Stimulated activated effector memory CD8-positive, alpha-beta T cell treated with anti-CD3 and anti-CD28 coated beads, Interleukin-12 subunit alpha, Interleukin-12 subunit beta, amount 100 ng/mL, for 72 hours (primary cell): ENCODE data around the gene LSMEM2.
"Not testable (repeated sequence)": the region's sequence is repeated elsewhere in the genome, so short reads cannot be mapped to it uniquely, and the experiment has no call there.

Experiments
- ATAC-seq: fragments of 150-1000 bp; cut with Tn5 transposase; 2 replicates; pipeline ENCODE4 v1.10.0; 2021
- DNase-seq, 2 donors: peaks; one replicate each; pipeline ENCODE4 v3.0.0; 2021 to 2022; ENCODE audit warnings: low spot score in 2 of 2
- H3K27ac Mint-ChIP-seq: one replicate; pipeline ENCODE4 v1.8.0; 2022; ENCODE audit warnings: mild to moderate bottlenecking, mixed read lengths
- H3K36me3 Mint-ChIP-seq: one replicate; pipeline ENCODE4 v1.8.0; 2022; ENCODE audit warnings: mild to moderate bottlenecking, mixed read lengths
- H3K4me1 Mint-ChIP-seq: one replicate; pipeline ENCODE4 v1.8.0; 2022; ENCODE audit warnings: mixed read lengths
- H3K4me3 Mint-ChIP-seq: one replicate; pipeline ENCODE4 v1.8.0; 2022; ENCODE audit warnings: mild to moderate bottlenecking, mixed read lengths
- H3K9me3 Mint-ChIP-seq: one replicate; pipeline ENCODE4 v1.8.0; 2022; ENCODE audit warnings: mixed read lengths

LSMEM2 gene

GRCh38 chr3:50241713-50242380, 37.0 kb upstream of the LSMEM2 start:
- Mint-ChIP-seq H3K4me1 (peaks cover 91% of the 10 kb centered on the region), H3K27ac (peak overlapping the region; percentile 94), H3K4me3 (peak overlapping the region; percentile 76), H3K9me3 (no peaks in the 10 kb centered on the region), H3K36me3 (peaks cover 96% of the 10 kb centered on the region)
- no peak for DNase-seq
- ATAC-seq: no peak

DNA sequence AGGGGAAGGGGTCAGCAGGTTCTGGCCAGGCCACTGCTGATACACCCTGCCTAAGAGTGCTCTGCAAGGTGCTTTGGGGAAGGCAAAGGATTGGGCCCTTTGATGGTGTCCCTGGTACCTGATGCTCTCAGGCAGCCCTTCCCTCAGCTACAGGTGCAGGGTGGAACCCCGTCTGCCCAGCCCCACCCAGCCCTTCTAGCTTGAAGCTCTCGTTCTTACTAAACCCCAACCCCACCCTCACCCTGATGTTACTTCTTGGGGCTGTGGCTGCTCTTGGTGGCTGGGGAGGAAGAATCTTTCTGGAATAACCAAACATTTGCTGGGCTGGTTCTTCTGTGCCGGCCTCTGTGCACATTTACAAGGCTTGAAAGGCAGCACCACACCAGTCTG, 36.5 kb upstream of the LSMEM2 start:
- DNase-seq: no peak
- Mint-ChIP-seq H3K36me3 (peaks cover 96% of the 10 kb centered on the region), H3K27ac (peak overlapping the region; percentile 94), H3K4me1 (peaks cover 91% of the 10 kb centered on the region), H3K4me3 (peak overlapping the region; percentile 76), H3K9me3 (no peaks in the 10 kb centered on the region)
- no peak for ATAC-seq

GRCh38 chr3:50242851-50243542, 35.9 kb upstream of the LSMEM2 start:
- H3K9me3 Mint-ChIP-seq: no peaks in the 10 kb centered on the region
- H3K4me1 Mint-ChIP-seq: peaks cover 91% of the 10 kb centered on the region
- DNase-seq (peak in 1 of 2 donors; percentile 32), ATAC-seq (peak; percentile 2)
- peak overlapping the region; percentile 76 for H3K4me3 Mint-ChIP-seq
- H3K36me3 Mint-ChIP-seq: peaks cover 96% of the 10 kb centered on the region
- H3K27ac Mint-ChIP-seq: peak overlapping the region; percentile 94

DNA sequence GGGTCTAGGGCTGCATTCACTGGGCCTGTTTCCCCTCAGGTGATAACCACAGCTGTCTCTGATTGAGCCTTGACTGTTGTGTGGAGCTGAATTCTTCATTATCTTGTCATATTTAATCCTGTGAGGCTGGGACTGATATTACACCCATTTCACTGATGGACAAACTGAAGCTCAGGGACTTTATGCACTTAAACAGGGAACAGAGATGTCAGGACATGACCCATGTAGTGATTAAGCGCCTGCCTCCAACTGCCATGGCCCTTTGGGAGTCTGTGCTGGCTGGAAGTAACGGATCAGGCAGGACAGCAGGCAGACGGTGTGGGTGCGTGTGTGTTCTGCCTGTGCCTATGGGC, 35.4 kb upstream of the LSMEM2 start:
- no peak for ATAC-seq
- peak overlapping the region; percentile 76 for H3K4me3 Mint-ChIP-seq

GRCh38 chr3:50244813-50245212, 34.1 kb upstream of the LSMEM2 start:
- H3K9me3 Mint-ChIP-seq, ATAC-seq, DNase-seq: not testable (repeated sequence)
- Mint-ChIP-seq H3K27ac (peak overlapping the region; percentile 94), H3K4me1 (peaks cover 87% of the 10 kb centered on the region), H3K4me3 (peak overlapping the region; percentile 76), H3K36me3 (peaks cover 86% of the 10 kb centered on the region)

More for the DNA sequence above, 35.4 kb upstream of the LSMEM2 start:
- Mint-ChIP-seq H3K9me3 (no peaks in the 10 kb centered on the region), H3K4me1 (peaks cover 90% of the 10 kb centered on the region), H3K27ac (peak overlapping the region; percentile 94), H3K36me3 (peaks cover 95% of the 10 kb centered on the region)
- DNase-seq: no peak

- peak overlapping the region; percentile 76 for H3K4me3 Mint-ChIP-seq
- H3K36me3 Mint-ChIP-seq: peaks cover 86% of the 10 kb centered on the region
- DNase-seq (no peak), ATAC-seq (no peak)
- H3K9me3 Mint-ChIP-seq: no peaks in the 10 kb centered on the region
- peak overlapping the region; percentile 94 for H3K27ac Mint-ChIP-seq
- H3K4me1 Mint-ChIP-seq: peaks cover 87% of the 10 kb centered on the region
Observed at GRCh38 chr3:50245251-50245745, 33.6 kb upstream of the LSMEM2 start.

- ATAC-seq: peak; percentile 82
- peaks cover 86% of the 10 kb centered on the region for H3K36me3 Mint-ChIP-seq
- peak overlapping the region; percentile 94 for H3K27ac Mint-ChIP-seq
- peaks cover 91% of the 10 kb centered on the region for H3K4me1 Mint-ChIP-seq
- no peaks in the 10 kb centered on the region for H3K9me3 Mint-ChIP-seq
- peak; percentile 99 for DNase-seq
- peak overlapping the region; percentile 76 for H3K4me3 Mint-ChIP-seq
Observed at GRCh38 chr3:50245831-50246516, 32.9 kb upstream of the LSMEM2 start.

DNA sequence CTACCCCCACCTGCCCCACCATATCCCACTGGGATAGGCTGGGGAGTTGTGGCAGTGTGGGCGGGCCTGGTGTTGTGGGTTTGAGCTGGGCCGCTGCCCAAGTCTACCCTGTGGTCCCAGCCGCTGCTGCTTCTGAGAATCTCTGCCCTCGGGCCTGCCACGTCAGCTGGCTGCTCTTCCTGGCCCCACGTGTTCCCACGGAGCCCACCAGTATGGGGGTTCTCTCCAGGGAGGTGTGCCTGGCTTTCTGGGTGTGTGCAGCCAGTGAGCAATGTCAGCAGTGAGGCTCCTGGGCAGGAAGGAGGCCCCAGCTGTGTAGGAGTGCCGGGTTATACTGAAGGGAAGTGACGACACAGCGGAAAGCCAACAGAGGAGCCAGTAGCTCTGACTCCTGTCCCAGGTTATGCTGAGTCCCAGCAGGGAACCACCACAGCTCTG, 32.4 kb upstream of the LSMEM2 start:
- H3K9me3 Mint-ChIP-seq: no peaks in the 10 kb centered on the region
- H3K27ac Mint-ChIP-seq: peak overlapping the region; percentile 94
- peaks cover 91% of the 10 kb centered on the region for H3K4me1 Mint-ChIP-seq
- peaks cover 86% of the 10 kb centered on the region for H3K36me3 Mint-ChIP-seq
- ATAC-seq: peak; percentile 90
- H3K4me3 Mint-ChIP-seq: peak overlapping the region; percentile 76
- DNase-seq: peak in 1 of 2 donors; percentile 71

DNA sequence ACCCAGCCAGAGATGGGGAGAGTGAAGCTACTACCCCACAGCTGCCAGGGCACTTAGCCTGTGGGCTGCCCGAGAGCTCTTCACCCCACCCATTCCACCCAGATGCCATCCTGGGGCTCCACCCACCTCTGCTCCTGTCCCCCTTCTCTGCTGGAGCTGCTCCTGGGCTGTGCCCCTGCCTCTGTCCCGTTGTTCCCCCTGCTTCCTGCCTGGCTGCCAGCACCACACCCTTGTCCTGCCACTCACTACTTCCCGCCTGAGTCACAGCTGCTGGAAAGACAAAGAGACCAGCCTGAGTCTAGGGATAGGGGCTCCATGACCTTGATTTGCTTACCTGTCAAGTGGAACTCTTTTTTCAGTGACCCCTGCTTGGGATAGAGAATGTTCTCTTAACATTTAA, 30.5 kb upstream of the LSMEM2 start:
- ATAC-seq (no peak), DNase-seq (no peak)
- H3K9me3 Mint-ChIP-seq: no peaks in the 10 kb centered on the region
- peaks cover 89% of the 10 kb centered on the region for H3K36me3 Mint-ChIP-seq
- peaks cover 77% of the 10 kb centered on the region for H3K4me1 Mint-ChIP-seq
- peak overlapping the region; percentile 93 for H3K27ac Mint-ChIP-seq
- H3K4me3 Mint-ChIP-seq: peak overlapping the region; percentile 51

DNA sequence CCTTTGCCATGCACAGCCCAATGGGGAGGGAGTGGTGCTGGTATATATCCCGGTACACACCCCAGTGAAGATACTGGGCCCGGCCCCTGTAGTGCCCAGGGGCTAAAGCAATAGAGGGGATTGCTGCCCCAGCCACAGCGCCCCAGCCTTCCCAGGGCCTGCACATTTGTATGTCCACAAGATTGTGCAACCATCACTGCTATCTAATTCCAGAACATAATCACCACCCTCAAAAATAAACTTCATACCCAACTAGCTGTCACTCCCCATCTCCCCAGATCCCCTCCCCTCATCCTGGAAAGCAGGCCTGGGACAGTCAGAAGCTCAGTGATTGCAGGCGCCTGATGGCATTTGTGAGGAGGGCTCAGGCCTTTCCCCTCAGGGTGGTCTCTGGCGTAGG, 29.4 kb upstream of the LSMEM2 start:
- no peak for ATAC-seq
- no peak overlapping the region for H3K4me3 Mint-ChIP-seq
- peak overlapping the region; percentile 93 for H3K27ac Mint-ChIP-seq
- no peak for DNase-seq
- H3K9me3 Mint-ChIP-seq: no peaks in the 10 kb centered on the region
- peaks cover 89% of the 10 kb centered on the region for H3K36me3 Mint-ChIP-seq
- peaks cover 77% of the 10 kb centered on the region for H3K4me1 Mint-ChIP-seq

DNA sequence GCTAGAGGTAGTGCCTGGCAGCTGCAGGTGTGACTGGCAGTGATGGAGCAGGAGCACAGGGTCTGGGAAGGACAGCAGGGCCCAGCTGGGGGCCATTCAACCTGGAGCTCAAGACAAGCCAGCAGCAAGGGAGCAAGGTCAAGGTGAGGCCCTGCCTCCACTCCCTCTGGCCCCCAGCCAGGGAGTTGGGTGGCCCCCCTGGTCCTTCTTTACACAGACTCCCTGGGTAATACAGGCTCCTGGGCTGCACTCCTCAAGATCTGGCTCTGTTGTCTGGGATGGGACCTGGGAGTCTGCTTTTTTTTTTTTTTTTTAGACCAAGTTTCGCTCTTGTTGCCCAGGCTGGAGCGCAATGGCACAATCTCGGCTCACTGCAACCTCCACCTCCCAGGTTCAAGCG, 28.4 kb upstream of the LSMEM2 start:
- peak overlapping the region; percentile 93 for H3K27ac Mint-ChIP-seq
- no peak for ATAC-seq
- H3K36me3 Mint-ChIP-seq: peaks cover 89% of the 10 kb centered on the region
- no peak for DNase-seq
- no peak overlapping the region for H3K4me3 Mint-ChIP-seq
- H3K4me1 Mint-ChIP-seq: peaks cover 72% of the 10 kb centered on the region
- H3K9me3 Mint-ChIP-seq: no peaks in the 10 kb centered on the region

- Mint-ChIP-seq H3K27ac (peak overlapping the region; percentile 85), H3K9me3 (no peaks in the 10 kb centered on the region), H3K4me1 (peaks cover 65% of the 10 kb centered on the region), H3K4me3 (peak overlapping the region; percentile 19), H3K36me3 (peaks cover 89% of the 10 kb centered on the region)
- peak; percentile 69 for ATAC-seq
- DNase-seq: peak in 1 of 2 donors; percentile 32
Observed at GRCh38 chr3:50251220-50251619, 27.7 kb upstream of the LSMEM2 start.

DNA sequence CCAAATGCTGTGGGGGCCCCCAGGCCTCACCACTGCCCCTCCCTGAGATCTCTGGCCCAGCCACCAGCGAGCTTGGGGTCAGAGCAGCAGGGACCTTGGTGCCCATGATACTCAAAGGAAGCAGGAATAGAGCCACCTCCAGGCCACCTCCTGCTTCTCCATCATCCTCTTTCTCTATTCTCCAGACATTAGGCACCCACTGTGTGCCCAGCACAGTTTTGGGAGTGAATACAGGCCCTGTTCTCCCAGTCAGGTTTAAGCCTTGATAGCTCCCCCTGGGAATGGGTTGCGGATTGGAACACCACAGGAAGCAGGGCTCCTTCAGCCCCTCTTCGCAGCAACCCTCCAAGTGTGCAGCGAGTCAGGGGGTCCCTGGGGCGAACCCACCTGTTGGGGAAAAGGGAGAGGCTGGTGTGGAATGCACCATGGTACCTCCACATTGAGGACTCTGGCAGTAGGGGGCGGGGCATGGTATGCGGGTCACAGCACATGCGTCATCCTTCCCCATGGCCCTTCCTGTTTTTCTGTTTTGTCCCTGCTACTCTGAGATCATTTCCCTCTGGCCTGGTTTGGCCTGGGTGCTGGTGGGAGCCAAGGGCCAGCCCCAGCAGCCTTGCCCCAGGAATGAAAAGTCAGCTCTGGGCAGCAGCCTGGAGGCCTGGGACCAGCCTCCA, 24.2 kb upstream of the LSMEM2 start:
- peaks cover 44% of the 10 kb centered on the region for H3K4me1 Mint-ChIP-seq
- no peak for ATAC-seq
- no peak overlapping the region for H3K4me3 Mint-ChIP-seq
- no peak for DNase-seq
- H3K9me3 Mint-ChIP-seq: no peaks in the 10 kb centered on the region
- peak overlapping the region; percentile 86 for H3K27ac Mint-ChIP-seq
- H3K36me3 Mint-ChIP-seq: peaks cover 99% of the 10 kb centered on the region

GRCh38 chr3:50255251-50255615, 23.7 kb upstream of the LSMEM2 start:
- peaks cover 43% of the 10 kb centered on the region for H3K4me1 Mint-ChIP-seq
- ATAC-seq (no peak), DNase-seq (no peak)
- peaks cover 100% of the 10 kb centered on the region for H3K36me3 Mint-ChIP-seq
- peak overlapping the region; percentile 86 for H3K27ac Mint-ChIP-seq
- no peaks in the 10 kb centered on the region for H3K9me3 Mint-ChIP-seq
- H3K4me3 Mint-ChIP-seq: no peak overlapping the region
